Activated B cell treated with CpG ODN at 0.5 μM for 24 hours (primary cell): ENCODE data around the gene GRM8. TPM values are rescaled to one million over a fixed set of nuclear protein-coding genes. Genes with fewer than 3 reads are reported as not detected.

Experiments
- ATAC-seq: fragments of 200-7000 bp; cut with Tn5 transposase; one replicate; pipeline ENCODE4 v1.10.0; 2021; ENCODE audit warnings: low read depth, mild to moderate bottlenecking, moderate library complexity
- CTCF ChIA-PET: fragments of 350-600 bp; sonication (Branson Sonifier 250); formaldehyde crosslinking; loops from one replicate; lab custom pipeline; 2021; ENCODE audit warnings: antibody characterized with exemption; lab: Charles Lee
- POLR2A ChIA-PET: fragments of 350-600 bp; sonication (Branson Sonifier 250); formaldehyde crosslinking; loops from one replicate; lab custom pipeline; 2021; ENCODE audit warnings: antibody characterized with exemption; lab: Charles Lee
- DNase-seq: peaks from one replicate; pipeline ENCODE4 v3.0.0; 2022
- H3K27ac Mint-ChIP-seq: one replicate; pipeline ENCODE4 v1.8.0; 2020; ENCODE audit warnings: mixed read lengths
- H3K27me3 Mint-ChIP-seq: one replicate; pipeline ENCODE4 v1.8.0; 2021; ENCODE audit warnings: mixed read lengths
- H3K36me3 Mint-ChIP-seq: one replicate; pipeline ENCODE4 v1.8.0; 2021; ENCODE audit warnings: low read depth, mixed read lengths
- H3K4me1 Mint-ChIP-seq: one replicate; pipeline ENCODE4 v1.8.0; 2021; ENCODE audit warnings: mixed read lengths
- H3K4me3 Mint-ChIP-seq: one replicate; pipeline ENCODE4 v1.8.0; 2020; ENCODE audit warnings: mild to moderate bottlenecking, mixed read lengths
- H3K9me3 Mint-ChIP-seq: one replicate; pipeline ENCODE4 v1.8.0; 2020; ENCODE audit warnings: mixed read lengths
- CTCF ChIP-seq: fragments of 200-600 bp; IDR thresholded peaks from one replicate; pipeline ENCODE4 v1.8.0; 2022; ENCODE audit warnings: antibody characterized with exemption, mild to moderate bottlenecking
- intact Hi-C: fragments of 100-400 bp; cut with micrococcal nuclease; formaldehyde crosslinking; loops from one replicate; pipeline ENCODE4 v1.15.1; 2024
- total RNA-seq: library from RNA; stranded (reverse); gene quantifications from 2 replicates; pipeline ENCODE4 v1.2.3, GENCODE V29; 2022

The GRM8 gene
- total RNA-seq, 1 donor from 2014 or later, result not detected

- H3K27ac Mint-ChIP-seq, result no peak overlapping the region
- no peak overlapping the region for H3K4me3 Mint-ChIP-seq
- no peaks in the 10 kb centered on the region for H3K36me3 Mint-ChIP-seq
- no peak for ATAC-seq
- H3K27me3 Mint-ChIP-seq, result no peaks in the 10 kb centered on the region
- no peak for TF ChIP-seq CTCF
- H3K9me3 Mint-ChIP-seq, result no peaks in the 10 kb centered on the region
- H3K4me1 Mint-ChIP-seq, result no peaks in the 10 kb centered on the region
- intact Hi-C loops, result no loop called here
- CTCF ChIA-PET, result no interaction called here
- no peak for DNase-seq
- POLR2A ChIA-PET, result no interaction called here
Measured at GRCh38 chr7:126424985-126425384, 827.8 kb downstream of the GRM8 start.

GRCh38 chr7:126419047-126419446, 833.7 kb downstream of the GRM8 start:
- no peaks in the 10 kb centered on the region for H3K36me3 Mint-ChIP-seq
- DNase-seq (no peak), ATAC-seq (no peak)
- H3K4me1 Mint-ChIP-seq, result no peaks in the 10 kb centered on the region
- H3K27me3 Mint-ChIP-seq, result no peaks in the 10 kb centered on the region
- H3K9me3 Mint-ChIP-seq, result no peaks in the 10 kb centered on the region
- no peak overlapping the region for H3K4me3 Mint-ChIP-seq
- no peak overlapping the region for H3K27ac Mint-ChIP-seq
- ChIA-PET POLR2A (no interaction called here), CTCF (no interaction called here)
- intact Hi-C loops, result no loop called here
- no peak for TF ChIP-seq CTCF

GRCh38 chr7:126411821-126412383, 840.8 kb downstream of the GRM8 start:
- Mint-ChIP-seq H3K9me3 (no peaks in the 10 kb centered on the region), H3K4me1 (no peaks in the 10 kb centered on the region), H3K27me3 (no peaks in the 10 kb centered on the region), H3K4me3 (no peak overlapping the region), H3K27ac (no peak overlapping the region), H3K36me3 (no peaks in the 10 kb centered on the region)
- no peak for TF ChIP-seq CTCF
- DNase-seq, result no peak
- POLR2A ChIA-PET, result no interaction called here
- CTCF ChIA-PET, result no interaction called here
- intact Hi-C loops, result no loop called here
- no peak for ATAC-seq

- no peak overlapping the region for H3K4me3 Mint-ChIP-seq
- DNase-seq (no peak), ATAC-seq (no peak)
- H3K4me1 Mint-ChIP-seq, result no peaks in the 10 kb centered on the region
- intact Hi-C loops, result no loop called here
- H3K36me3 Mint-ChIP-seq, result no peaks in the 10 kb centered on the region
- no peaks in the 10 kb centered on the region for H3K27me3 Mint-ChIP-seq
- no peak overlapping the region for H3K27ac Mint-ChIP-seq
- CTCF ChIA-PET, result no interaction called here
- no peak for TF ChIP-seq CTCF
- no peaks in the 10 kb centered on the region for H3K9me3 Mint-ChIP-seq
- POLR2A ChIA-PET, result no interaction called here
Measured at GRCh38 chr7:126411032-126411820, 841.5 kb downstream of the GRM8 start.

GRCh38 chr7:126403040-126403439, 849.7 kb downstream of the GRM8 start:
- no peaks in the 10 kb centered on the region for H3K4me1 Mint-ChIP-seq
- H3K27me3 Mint-ChIP-seq, result no peaks in the 10 kb centered on the region
- CTCF ChIA-PET, result no interaction called here
- ATAC-seq (no peak), DNase-seq (no peak)
- no peak overlapping the region for H3K27ac Mint-ChIP-seq
- H3K9me3 Mint-ChIP-seq, result no peaks in the 10 kb centered on the region
- POLR2A ChIA-PET, result no interaction called here
- H3K4me3 Mint-ChIP-seq, result no peak overlapping the region
- no peak for TF ChIP-seq CTCF
- no peaks in the 10 kb centered on the region for H3K36me3 Mint-ChIP-seq
- intact Hi-C loops, result no loop called here
